AG04450 (cell line): ENCODE data around the gene CDS2. TPM values are rescaled to one million over a fixed set of nuclear protein-coding genes. Genes with fewer than 3 reads are reported as not detected.

Experiments used
- CTCF ChIA-PET: fragments of 300-600, 350-600 bp; formaldehyde crosslinking; extraction: SDS; loops from one replicate; lab custom pipeline; 2022; ENCODE audit warnings: antibody characterized with exemption, inconsistent platforms; lab: Charles Lee
- POLR2A ChIA-PET: fragments of 350-600 bp; formaldehyde crosslinking; extraction: SDS; loops from one replicate; lab custom pipeline; 2021; ENCODE audit warnings: antibody characterized with exemption, inconsistent platforms; lab: Yijun Ruan, JAX
- DNase-seq: peaks from one replicate; pipeline ENCODE4 v3.0.0-alpha.2; 2011; ENCODE audit warnings: low read depth, low spot score
- H3K27ac ChIP-seq: one replicate; pipeline ENCODE4 v1.5.1; 2012; ENCODE audit warnings: low read depth, low read length, control low read depth
- H3K27me3 ChIP-seq: one replicate; pipeline ENCODE4 v1.6.0; 2012; ENCODE audit warnings: low read length; ENCODE audit not compliant: control insufficient read depth, insufficient read depth
- H3K4me3 ChIP-seq: 2 replicates; pipeline ENCODE4 v1.5.1; 2011; ENCODE audit warnings: mild to moderate bottlenecking, low read depth, low read length, control low read depth
- H3K9me3 ChIP-seq: 2 replicates; pipeline ENCODE4 v1.5.1; 2012; ENCODE audit warnings: low read length; ENCODE audit not compliant: control insufficient read depth, insufficient read depth
- CTCF ChIP-seq: IDR thresholded peaks from 2 replicates; pipeline ENCODE4 v1.5.1; 2011; ENCODE audit warnings: low read depth, low read length, control low read depth, inconsistent platforms
- polyA plus RNA-seq: library from polyadenylated mRNA; depleted of rRNA; stranded (reverse); fragments of >200 nt; gene quantifications from 2 replicates; pipeline ENCODE4 v1.2.3, GENCODE V29; 2011

Gene CDS2
- polyA plus RNA-seq, 1 experiment = 48.7 TPM

- TF ChIP-seq CTCF = no peak
- ChIA-PET POLR2A (no interaction called here), CTCF (interaction anchor here (1.4 to 12.5 kb wide), 2 partner anchors 15 to 63 kb away, joined by 4 to 284 read pairs; partner anchors contain the start of gene CDS2)
- no peaks in the 10 kb centered on the region for H3K27me3 ChIP-seq
- H3K27ac ChIP-seq = no peak overlapping the region
- DNase-seq = no peak
- H3K9me3 ChIP-seq = no peaks in the 10 kb centered on the region
- no peak overlapping the region for H3K4me3 ChIP-seq
Measured at GRCh38 chr20:5189917-5190316, 63.1 kb downstream of the CDS2 start.

GRCh38 chr20:5190444-5190843, 63.6 kb downstream of the CDS2 start:
- no peaks in the 10 kb centered on the region for H3K9me3 ChIP-seq
- H3K4me3 ChIP-seq = no peak overlapping the region
- H3K27ac ChIP-seq = no peak overlapping the region
- no peak for DNase-seq
- no peaks in the 10 kb centered on the region for H3K27me3 ChIP-seq
- ChIA-PET CTCF (interaction anchor here (0.6 to 12.5 kb wide), 3 partner anchors 15 to 64 kb away, joined by 3 to 284 read pairs (median 4); partner anchors contain the start of gene CDS2), POLR2A (no interaction called here)
- no peak for TF ChIP-seq CTCF

- Histone ChIP-seq H3K27ac (no peak overlapping the region), H3K27me3 (no peaks in the 10 kb centered on the region), H3K4me3 (no peak overlapping the region), H3K9me3 (no peaks in the 10 kb centered on the region)
- DNase-seq = peak; percentile 57
- CTCF ChIA-PET = interaction anchor here (0.6 to 12.5 kb wide), 33 partner anchors 9 to 586 kb away, joined by 3 to 284 read pairs (median 7); partner anchors contain the start of genes CDS2 and PCNA
- POLR2A ChIA-PET = interaction anchor here (1.0 to 1.9 kb wide), 3 partner anchors 61 to 72 kb away, joined by 3 to 29 read pairs (median 4); partner anchors contain the start of genes CDS2 and PCNA
- peak; percentile 76 for TF ChIP-seq CTCF
Measured at GRCh38 chr20:5191829-5192569, 65.2 kb downstream of the CDS2 start.

- CTCF ChIA-PET = interaction anchor here (0.7 to 12.5 kb wide), 28 partner anchors 10 to 452 kb away, joined by 3 to 284 read pairs (median 8); partner anchors contain the start of genes CDS2 and PCNA
Measured at GRCh38 chr20:5192570-5193431, 66.0 kb downstream of the CDS2 start.

More at GRCh38 chr20:5192570-5193431, 66.0 kb downstream of the CDS2 start:
- no peaks in the 10 kb centered on the region for H3K9me3 ChIP-seq
- no peak overlapping the region for H3K27ac ChIP-seq
- no peak for DNase-seq
- no peak overlapping the region for H3K4me3 ChIP-seq
- no peaks in the 10 kb centered on the region for H3K27me3 ChIP-seq
- POLR2A ChIA-PET = interaction anchor here (1.0 to 1.9 kb wide), 2 partner anchors 66 to 73 kb away, joined by 3 to 29 read pairs; partner anchors contain the start of genes CDS2 and PCNA
- no peak for TF ChIP-seq CTCF
